ENCODE results near the gene KCNIP2. TPM values are rescaled to one million over a fixed set of nuclear protein-coding genes. Genes with fewer than 3 reads are reported as not detected.

KCNIP2 gene
- total and polyA plus RNA-seq, 11 donors: 85.1 to 862 (median 214) TPM

GRCh38 chr10:101886521-101887312 is 43.1 kb upstream of the KCNIP2 start:
- Histone ChIP-seq H3K36me3 (peaks cover 0 to 24% (median 11%) of the 10 kb centered on the region in 9 donors), H3K27me3 (no peaks in the 10 kb centered on the region), H3K4me1 (peaks cover 0 to 61% (median 4%) of the 10 kb centered on the region in 12 donors), H3K9me3 (no peaks in the 10 kb centered on the region), H3K27ac (peak overlapping the region in 10 of 12 donors; percentile 10 to 75 (median 47)), H3K4me3 (no peak overlapping the region)
- DNase-seq (no peak), ATAC-seq (peak; percentile 25 to 93 (median 62))
- intact Hi-C loops (cut with DNase I): loop anchor here in 7 of 10 donors (2.0 to 10.0 kb wide), 6 partner anchors 44 to 188 kb away; partner anchors contain the start of gene KCNIP2 (in 3 of the 7)
- TF ChIP-seq CTCF (IDR thresholded peaks at IDR 0.05) (no peak), POLR2A (IDR thresholded peaks at IDR 0.05) (no peak)
- 58 to 72% (median 67%) methylated on average over 1 of the region's 1 CpG for WGBS, 4 donors

GRCh38 chr10:101881036-101881774 is 37.6 kb upstream of the KCNIP2 start:
- Histone ChIP-seq H3K27me3 (no peaks in the 10 kb centered on the region), H3K4me3 (no peak overlapping the region), H3K27ac (no peak overlapping the region), H3K4me1 (peaks cover 0 to 34% (median 6%) of the 10 kb centered on the region in 12 donors), H3K9me3 (no peaks in the 10 kb centered on the region), H3K36me3 (peaks cover 0 to 19% (median 6%) of the 10 kb centered on the region in 9 donors)
- 80 to 90% (median 88%) methylated on average over 2 of the region's 2 CpGs for WGBS, 4 donors
- intact Hi-C loops (cut with DNase I): loop anchor here in 2 of 10 donors (5.0 to 10.0 kb wide), 2 partner anchors 39 to 194 kb away; partner anchors contain the start of gene KCNIP2 (in 1 of the 2)
- no peak for TF ChIP-seq CTCF (IDR thresholded peaks at IDR 0.05)
- no peak for TF ChIP-seq POLR2A (IDR thresholded peaks at IDR 0.05)
- no peak for ATAC-seq
- no peak for DNase-seq

- H3K36me3 ChIP-seq: peaks cover 0 to 19% (median 1%) of the 10 kb centered on the region in 9 donors
- TF ChIP-seq POLR2A (IDR thresholded peaks at IDR 0.05) (no peak), CTCF (IDR thresholded peaks at IDR 0.05) (no peak)
- ATAC-seq: peak in 1 of 4 donors; percentile 36
- 96 to 100% (median 97%) methylated on average over 2 of the region's 2 CpGs for WGBS, 4 donors
- H3K9me3 ChIP-seq: no peaks in the 10 kb centered on the region
- DNase-seq: no peak
- no peak overlapping the region for H3K27ac ChIP-seq
- H3K4me3 ChIP-seq: no peak overlapping the region
- peaks cover 0 to 30% (median 6%) of the 10 kb centered on the region in 12 donors for H3K4me1 ChIP-seq
- intact Hi-C loops (cut with DNase I): loop anchor here in 2 of 10 donors (5.0 to 10.0 kb wide), 2 partner anchors 38 to 195 kb away; partner anchors contain the start of gene KCNIP2 (in 1 of the 2)
- H3K27me3 ChIP-seq: no peaks in the 10 kb centered on the region
These were observed 36.6 kb upstream of the KCNIP2 start for GRCh38 chr10:101880232-101880573.
